Osteoblast (primary cell): ENCODE data around the gene HNRNPM. TPM values are rescaled to one million over a fixed set of nuclear protein-coding genes. Genes with fewer than 3 reads are reported as not detected.

Experiments
- DNase-seq: peaks from one replicate; pipeline ENCODE4 v3.0.0; 2011; ENCODE audit warnings: low spot score, mixed read lengths; ENCODE audit not compliant: insufficient read length; ENCODE audit errors: missing footprints
- H2AFZ ChIP-seq: 2 replicates; pipeline ENCODE4 v1.6.0; 2011; ENCODE audit warnings: mild to moderate bottlenecking, low read length
- H3K27ac ChIP-seq: 2 replicates; pipeline ENCODE4 v1.5.1; 2011; ENCODE audit warnings: mild to moderate bottlenecking, low read depth, low read length, moderate library complexity
- H3K27me3 ChIP-seq: 2 replicates; pipeline ENCODE4 v1.6.0; 2012; ENCODE audit warnings: mild to moderate bottlenecking, control low read depth, inconsistent platforms, low read length, moderate library complexity; ENCODE audit not compliant: insufficient read depth
- H3K36me3 ChIP-seq: 2 replicates; pipeline ENCODE4 v1.5.1; 2011; ENCODE audit warnings: mild to moderate bottlenecking, low read length, control low read depth, moderate library complexity; ENCODE audit not compliant: insufficient read depth
- H3K4me1 ChIP-seq: 2 replicates; pipeline ENCODE4 v1.5.1; 2011; ENCODE audit warnings: mild to moderate bottlenecking, low read length, control low read depth, moderate library complexity; ENCODE audit not compliant: insufficient read depth
- H3K4me2 ChIP-seq: 2 replicates; pipeline ENCODE4 v1.6.0; 2011; ENCODE audit warnings: mild to moderate bottlenecking, low read length; ENCODE audit not compliant: insufficient read depth
- H3K4me3 ChIP-seq: fragments of 200-600 bp; sonication (generic); 3 replicates; pipeline ENCODE4 v1.5.1; 2012; ENCODE audit warnings: mild to moderate bottlenecking, low read length, inconsistent platforms; ENCODE audit not compliant: insufficient read depth
- H3K79me2 ChIP-seq: 2 replicates; pipeline ENCODE4 v1.6.0; 2012; ENCODE audit warnings: mild to moderate bottlenecking, low read length, control low read depth, inconsistent platforms; ENCODE audit not compliant: insufficient read depth
- H3K9me3 ChIP-seq: 2 replicates; pipeline ENCODE4 v1.5.1; 2011; ENCODE audit warnings: low read depth, low read length, control low read depth
- H4K20me1 ChIP-seq: 2 replicates; pipeline ENCODE4 v1.6.0; 2012; ENCODE audit warnings: mild to moderate bottlenecking, low read length, control low read depth; ENCODE audit not compliant: insufficient read depth
- CTCF ChIP-seq: IDR thresholded peaks from 2 replicates; pipeline ENCODE4 v1.5.1; 2011; ENCODE audit warnings: mild to moderate bottlenecking, low read depth, low read length, moderate library complexity; ENCODE audit errors: extremely low read depth
- total RNA-seq: library from RNA; depleted of rRNA; stranded (reverse); fragments of >200 nt; gene quantifications from 2 replicates; pipeline ENCODE4 v1.2.3, GENCODE V29; 2012

Gene HNRNPM
- total RNA-seq, 1 donor, result 39.4 TPM

GRCh38 chr19:8485561-8486371, 41.0 kb downstream of the HNRNPM start:
- H3K4me1 ChIP-seq, result no peaks in the 10 kb centered on the region
- H3K27ac ChIP-seq, result no peak overlapping the region
- no peaks in the 10 kb centered on the region for H3K9me3 ChIP-seq
- no peak for TF ChIP-seq CTCF
- H3K27me3 ChIP-seq, result no peaks in the 10 kb centered on the region
- peaks cover 45% of the 10 kb centered on the region for H3K79me2 ChIP-seq
- H3K4me2 ChIP-seq, result no peak overlapping the region
- H4K20me1 ChIP-seq, result peaks cover 41% of the 10 kb centered on the region
- DNase-seq, result no peak
- H3K36me3 ChIP-seq, result peaks cover 70% of the 10 kb centered on the region
- no peak overlapping the region for H2AFZ ChIP-seq
- H3K4me3 ChIP-seq, result no peak overlapping the region

GRCh38 chr19:8486661-8487136, 41.9 kb downstream of the HNRNPM start:
- Histone ChIP-seq H3K4me3 (no peak overlapping the region), H3K4me1 (no peaks in the 10 kb centered on the region), H3K79me2 (peaks cover 36% of the 10 kb centered on the region), H3K9me3 (no peaks in the 10 kb centered on the region), H2AFZ (no peak overlapping the region), H3K4me2 (no peak overlapping the region), H4K20me1 (peaks cover 32% of the 10 kb centered on the region), H3K27me3 (no peaks in the 10 kb centered on the region), H3K36me3 (peaks cover 68% of the 10 kb centered on the region), H3K27ac (no peak overlapping the region)
- DNase-seq, result no peak
- no peak for TF ChIP-seq CTCF

DNA sequence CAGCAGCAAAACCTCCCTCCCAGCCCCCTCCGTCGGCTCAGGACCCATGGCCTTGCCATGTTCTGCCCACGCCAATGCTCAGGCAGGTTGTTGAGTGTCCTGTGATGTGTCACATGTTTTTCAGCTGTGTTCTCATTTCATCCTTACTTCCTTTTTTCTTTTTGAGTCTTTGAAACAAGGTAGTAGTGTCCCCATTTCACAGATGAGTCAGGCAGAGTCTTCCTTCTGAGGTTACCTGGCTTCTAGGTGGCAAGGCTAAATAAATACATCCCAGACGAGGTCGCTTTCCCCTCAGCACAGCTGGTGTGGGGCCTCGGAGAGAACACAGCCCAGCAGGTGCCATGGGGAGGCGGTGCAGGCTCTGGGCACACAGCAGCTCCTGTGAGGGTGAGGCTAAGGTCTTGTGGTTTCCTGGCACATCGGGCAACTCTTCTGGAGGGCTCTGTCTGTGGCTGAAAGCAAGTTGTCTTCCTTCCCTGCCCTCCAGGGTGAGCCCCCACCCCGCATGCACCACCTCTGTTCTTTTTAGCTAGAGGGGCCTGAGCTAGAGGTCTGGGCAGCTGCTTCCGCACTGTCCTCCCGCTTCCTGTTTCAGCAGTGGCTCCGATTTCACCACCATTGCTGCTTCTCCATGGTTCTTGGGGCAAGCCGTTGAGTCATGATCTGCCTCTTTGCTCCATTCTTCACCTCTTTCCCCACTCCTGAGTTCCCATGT, 42.5 kb downstream of the HNRNPM start:
- peaks cover 29% of the 10 kb centered on the region for H4K20me1 ChIP-seq
- H2AFZ ChIP-seq, result no peak overlapping the region
- H3K4me3 ChIP-seq, result no peak overlapping the region
- H3K27ac ChIP-seq, result no peak overlapping the region
- no peak overlapping the region for H3K4me2 ChIP-seq
- H3K36me3 ChIP-seq, result peaks cover 65% of the 10 kb centered on the region
- H3K9me3 ChIP-seq, result no peaks in the 10 kb centered on the region
- H3K79me2 ChIP-seq, result peaks cover 31% of the 10 kb centered on the region
- H3K4me1 ChIP-seq, result no peaks in the 10 kb centered on the region
- TF ChIP-seq CTCF, result no peak
- no peaks in the 10 kb centered on the region for H3K27me3 ChIP-seq
- no peak for DNase-seq

- Histone ChIP-seq H2AFZ (no peak overlapping the region), H3K4me2 (no peak overlapping the region), H3K27me3 (no peaks in the 10 kb centered on the region), H3K9me3 (no peaks in the 10 kb centered on the region), H3K4me1 (no peaks in the 10 kb centered on the region), H3K4me3 (no peak overlapping the region), H3K36me3 (peaks cover 56% of the 10 kb centered on the region), H4K20me1 (peaks cover 24% of the 10 kb centered on the region), H3K27ac (no peak overlapping the region), H3K79me2 (peaks cover 21% of the 10 kb centered on the region)
- TF ChIP-seq CTCF, result no peak
- no peak for DNase-seq
Observed at GRCh38 chr19:8488365-8488764, 43.6 kb downstream of the HNRNPM start.
